GM23248 (cell line): ENCODE results near the gene EGFR. TPM values are rescaled to one million over a fixed set of nuclear protein-coding genes. Genes with fewer than 3 reads are reported as not detected.
A peak's percentile ranks its signal among the peaks of the same experiment; 100 is the strongest.

Experiments used
- DNase-seq: peaks from one replicate; pipeline ENCODE4 v3.0.0-alpha.2; 2015
- H2AFZ ChIP-seq: fragments of 200-600 bp; sonication (generic); 2 replicates; pipeline ENCODE4 v1.6.1; 2016; ENCODE audit warnings: antibody characterized with exemption
- H3F3A ChIP-seq: fragments of 200-600 bp; sonication (generic); 2 replicates; pipeline ENCODE4 v1.6.1; 2016; ENCODE audit warnings: mild to moderate bottlenecking, antibody characterized with exemption, mixed run types; ENCODE audit not compliant: insufficient read depth
- H3K27ac ChIP-seq: fragments of 200-600 bp; sonication (generic); 2 replicates; pipeline ENCODE4 v1.5.1; 2016; ENCODE audit warnings: mild to moderate bottlenecking
- H3K27me3 ChIP-seq: fragments of 200-600 bp; sonication (generic); replicated peaks from 2 replicates; pipeline ENCODE4 v1.6.1; 2016; ENCODE audit warnings: mild to moderate bottlenecking; ENCODE audit not compliant: insufficient read depth
- H3K36me3 ChIP-seq: fragments of 200-600 bp; sonication (generic); 2 replicates; pipeline ENCODE4 v1.6.1; 2016; ENCODE audit warnings: low read depth, mild to moderate bottlenecking
- H3K4me1 ChIP-seq: fragments of 200-600 bp; sonication (generic); 2 replicates; pipeline ENCODE4 v1.6.1; 2016; ENCODE audit warnings: mild to moderate bottlenecking; ENCODE audit not compliant: insufficient read depth
- H3K4me2 ChIP-seq: fragments of 200-600 bp; sonication (generic); one replicate; pipeline ENCODE4 v1.6.1; 2016; ENCODE audit warnings: mild to moderate bottlenecking; ENCODE audit not compliant: unreplicated experiment
- H3K4me3 ChIP-seq: fragments of 200-600 bp; sonication (generic); 2 replicates; pipeline ENCODE4 v1.5.1; 2016; ENCODE audit warnings: mild to moderate bottlenecking
- H3K79me2 ChIP-seq: fragments of 200-600 bp; sonication (generic); 2 replicates; pipeline ENCODE4 v1.6.1; 2016; ENCODE audit warnings: mild to moderate bottlenecking; ENCODE audit not compliant: insufficient read depth
- H3K9ac ChIP-seq: fragments of 200-600 bp; sonication (generic); 2 replicates; pipeline ENCODE4 v1.6.1; 2016; ENCODE audit warnings: mild to moderate bottlenecking
- H3K9me2 ChIP-seq: fragments of 200-600 bp; sonication (generic); 2 replicates; pipeline ENCODE4 v1.6.1; 2016; ENCODE audit warnings: mixed run types, mild to moderate bottlenecking, moderate library complexity; ENCODE audit not compliant: insufficient read depth
- H3K9me3 ChIP-seq: fragments of 200-600 bp; sonication (generic); one replicate; pipeline ENCODE4 v1.6.1; 2017; ENCODE audit warnings: low read depth
- H4K20me1 ChIP-seq: fragments of 200-600 bp; sonication (generic); 2 replicates; pipeline ENCODE4 v1.6.0; 2016; ENCODE audit not compliant: insufficient read depth
- EZH2 ChIP-seq: fragments of 200-600 bp; sonication (generic); IDR thresholded peaks from 2 replicates; pipeline ENCODE4 v1.6.1; 2018; ENCODE audit warnings: antibody characterized with exemption, mild to moderate bottlenecking; ENCODE audit not compliant: insufficient read depth, poor library complexity, severe bottlenecking
- EZH2phosphoT487 ChIP-seq: fragments of 200-600 bp; sonication (generic); IDR thresholded peaks from 2 replicates; pipeline ENCODE4 v1.6.1; 2018; ENCODE audit warnings: antibody characterized with exemption, moderate library complexity, mild to moderate bottlenecking, low read depth; ENCODE audit not compliant: insufficient read depth
- WGBS, 2 experiments: methylation state at CpG; one replicate each; pipeline ENCODE4 v1.1.6; 2015 to 2017; ENCODE audit warnings: low lambda C conversion rate in 2 of 2, low coverage in 1 of 2; ENCODE audit errors: missing lambda C conversion rate in 2 of 2; 5-methylcytosine and 5-hydroxymethylcytosine counted together
- in situ Hi-C: fragments of 300-500 bp; cut with MboI; formaldehyde crosslinking; loops from 2 replicates; pipeline ENCODE4 v1.15.0; 2020
- polyA plus RNA-seq: library from polyadenylated mRNA; unstranded; fragments of >200 nt; fragmentation: Nextera tagmentation; extraction: Ambion mirVana; gene quantifications from 2 replicates; pipeline ENCODE4 v1.2.1, GENCODE V29; 2016
- total RNA-seq: library from RNA; depleted of rRNA; stranded (reverse); fragments of >200 nt; shearing (Covaris generic); gene quantifications from 2 replicates; pipeline ENCODE4 v1.2.3, GENCODE V29; 2014

Gene EGFR
- total and polyA plus RNA-seq, 2 experiments from 2014 or later: 48.7 to 53.5 TPM

- H3K4me3 ChIP-seq: no peak overlapping the region
- TF ChIP-seq EZH2phosphoT487 (no peak), EZH2 (no peak)
- H3K79me2 ChIP-seq: peaks cover 74% of the 10 kb centered on the region
- peak overlapping the region; percentile 17 for H3K4me2 ChIP-seq
- 85% methylated on average over 4 of the region's 4 CpGs for WGBS, 2 experiments
- H3K9ac ChIP-seq: peak overlapping the region; percentile 79
- H3K9me2 ChIP-seq: no peaks in the 10 kb centered on the region; the same call in 1 of the 2 replicates
- no peak overlapping the region for H2AFZ ChIP-seq
- no peaks in the 10 kb centered on the region for H3K9me3 ChIP-seq
- H3K27me3 ChIP-seq: no peaks in the 10 kb centered on the region
- H3K27ac ChIP-seq: peak overlapping the region; percentile 99
- no peak for DNase-seq
- in situ Hi-C loops: no loop called here
- peaks cover 48% of the 10 kb centered on the region for H3F3A ChIP-seq
- H4K20me1 ChIP-seq: no peaks in the 10 kb centered on the region
- peaks cover 52% of the 10 kb centered on the region for H3K4me1 ChIP-seq
- H3K36me3 ChIP-seq: no peaks in the 10 kb centered on the region
Observed at GRCh38 chr7:55134359-55134725, 115.5 kb downstream of the EGFR start.

DNA sequence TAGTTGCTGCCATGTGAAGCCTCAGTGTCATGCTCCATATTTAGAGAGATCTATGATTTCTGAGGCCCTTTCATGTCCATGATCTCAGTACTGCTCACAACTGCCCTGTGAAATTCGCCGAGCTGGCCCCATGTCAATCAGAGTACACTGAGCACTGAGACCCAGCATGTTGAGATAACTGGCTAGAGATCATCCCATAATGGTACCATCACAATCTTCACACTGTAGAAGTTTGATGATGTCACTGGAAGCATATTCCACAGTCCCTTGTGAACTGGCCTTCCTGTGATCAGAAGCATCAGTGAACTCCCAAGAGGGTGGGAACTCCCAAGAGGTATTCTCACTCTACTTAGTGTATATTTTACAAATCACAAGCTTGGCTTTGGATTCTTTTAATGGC, 116.0 kb downstream of the EGFR start:
- Histone ChIP-seq H3K4me3 (no peak overlapping the region), H3K27ac (peak overlapping the region; percentile 99), H3K36me3 (no peaks in the 10 kb centered on the region), H2AFZ (no peak overlapping the region), H3K4me1 (peaks cover 49% of the 10 kb centered on the region), H3K79me2 (peaks cover 78% of the 10 kb centered on the region), H3K4me2 (no peak overlapping the region), H3K9me2 (no peaks in the 10 kb centered on the region; the same call in 1 of the 2 replicates), H3K27me3 (no peaks in the 10 kb centered on the region), H3K9ac (peak overlapping the region; percentile 79; the same call in 1 of the 2 replicates), H3K9me3 (no peaks in the 10 kb centered on the region), H4K20me1 (no peaks in the 10 kb centered on the region), H3F3A (peaks cover 43% of the 10 kb centered on the region)
- in situ Hi-C loops: no loop called here
- no peak for DNase-seq
- WGBS, 2 experiments: 100% methylated on average over 2 of the region's 2 CpGs
- no peak for TF ChIP-seq EZH2phosphoT487
- TF ChIP-seq EZH2: no peak

- Histone ChIP-seq H3F3A (peaks cover 36% of the 10 kb centered on the region), H3K4me2 (no peak overlapping the region), H3K9me3 (no peaks in the 10 kb centered on the region), H3K9ac (no peak overlapping the region), H3K27me3 (no peaks in the 10 kb centered on the region), H3K79me2 (peaks cover 79% of the 10 kb centered on the region), H2AFZ (no peak overlapping the region), H3K36me3 (no peaks in the 10 kb centered on the region), H3K27ac (no peak overlapping the region), H3K9me2 (no peaks in the 10 kb centered on the region; the same call in 1 of the 2 replicates), H3K4me3 (no peak overlapping the region), H3K4me1 (peaks cover 49% of the 10 kb centered on the region), H4K20me1 (no peaks in the 10 kb centered on the region)
- in situ Hi-C loops: no loop called here
- TF ChIP-seq EZH2 (no peak), EZH2phosphoT487 (no peak)
- DNase-seq: no peak
Observed at GRCh38 chr7:55135462-55135861, 116.6 kb downstream of the EGFR start.

DNA sequence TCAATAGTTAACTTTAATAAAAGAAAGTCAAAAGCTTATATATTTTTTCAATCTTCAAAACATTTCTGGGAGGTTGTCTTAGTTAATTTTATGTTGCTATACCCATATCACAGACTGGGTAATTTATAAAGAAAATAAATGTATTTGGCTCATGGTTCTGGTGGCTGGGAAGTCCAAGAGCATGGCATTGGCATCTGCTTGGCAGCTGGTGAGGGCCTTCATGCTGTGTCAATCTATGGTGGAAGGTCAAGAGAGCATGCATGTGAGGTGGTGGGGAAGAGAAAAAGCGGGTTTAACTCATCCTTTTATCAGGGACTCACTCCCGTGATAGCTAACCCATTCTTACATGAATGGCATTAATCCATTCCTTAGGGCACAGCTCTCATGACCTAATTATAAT, 119.8 kb downstream of the EGFR start:
- H3K27me3 ChIP-seq: no peaks in the 10 kb centered on the region
- peaks cover 89% of the 10 kb centered on the region for H3K79me2 ChIP-seq
- peaks cover 15% of the 10 kb centered on the region for H3K36me3 ChIP-seq
- H2AFZ ChIP-seq: no peak overlapping the region
- no peak overlapping the region for H3K9ac ChIP-seq
- in situ Hi-C loops: no loop called here
- no peak overlapping the region for H3K27ac ChIP-seq
- H3K4me3 ChIP-seq: no peak overlapping the region
- no peak for TF ChIP-seq EZH2phosphoT487
- no peak for TF ChIP-seq EZH2
- WGBS, 2 experiments: 94 to 100% methylated on average over 2 of the region's 2 CpGs
- H3K9me2 ChIP-seq: no peaks in the 10 kb centered on the region; the same call in 1 of the 2 replicates
- H3K4me1 ChIP-seq: peaks cover 28% of the 10 kb centered on the region
- H4K20me1 ChIP-seq: no peaks in the 10 kb centered on the region
- H3K4me2 ChIP-seq: no peak overlapping the region
- no peak for DNase-seq
- no peaks in the 10 kb centered on the region for H3K9me3 ChIP-seq
- H3F3A ChIP-seq: peaks cover 18% of the 10 kb centered on the region
